ENCODE data around the gene CAMK1. TPM values are rescaled to one million over a fixed set of nuclear protein-coding genes. Genes with fewer than 3 reads are reported as not detected.

Gene CAMK1
- total and polyA plus RNA-seq, 2 donors (not counting 3 experiments of a cell fraction or from before 2014, with no cell fraction given): 23.5 to 28.4 TPM

GRCh38 chr3:9787714-9788113 is 18.0 kb upstream of the CAMK1 start:
- H4K20me1 ChIP-seq (replicated peaks; ENCODE audit: control insufficient read depth, extremely low read depth, insufficient read depth, low read length): no peaks in the 10 kb centered on the region
- TF ChIP-seq GATA2 (IDR thresholded peaks at IDR 0.05; ENCODE audit: insufficient read depth, insufficient read length, low read depth, low read length): no peak
- TF ChIP-seq POLR2A (IDR thresholded peaks at IDR 0.05; ENCODE audit: low read depth, low read length): no peak
- no peak for TF ChIP-seq JUN (IDR thresholded peaks at IDR 0.05; ENCODE audit: borderline replicate concordance, insufficient read depth, insufficient read length, low read depth)
- TF ChIP-seq EZH2 (IDR thresholded peaks at IDR 0.05; ENCODE audit: borderline replicate concordance, low read depth, low read length, severe bottlenecking): no peak
- TF ChIP-seq FOS (IDR thresholded peaks at IDR 0.05; ENCODE audit: borderline replicate concordance, insufficient read depth, low read length): no peak
- TF ChIP-seq CTCF (IDR thresholded peaks at IDR 0.05; ENCODE audit: extremely low read depth in 1 of 2, insufficient read depth in 1 of 2, low read depth in 1 of 2, low read length in 2 of 2): no peak
- TF ChIP-seq MYC (IDR thresholded peaks at IDR 0.05; ENCODE audit: low read depth, low read length): no peak
- no peak for TF ChIP-seq POLR2AphosphoS5 (IDR thresholded peaks at IDR 0.05; ENCODE audit: insufficient read depth, low read depth, low read length)
- TF ChIP-seq, protein P1, sequence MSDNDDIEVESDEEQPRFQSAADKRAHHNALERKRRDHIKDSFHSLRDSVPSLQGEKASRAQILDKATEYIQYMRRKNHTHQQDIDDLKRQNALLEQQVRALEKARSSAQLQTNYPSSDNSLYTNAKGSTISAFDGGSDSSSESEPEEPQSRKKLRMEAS (IDR thresholded peaks at IDR 0.05; ENCODE audit: insufficient read depth, insufficient read length): no peak
- CTCF ChIA-PET: no interaction called here
- H3K4me2 ChIP-seq (ENCODE audit: insufficient read depth, low read length): no peak overlapping the region
- no peaks in the 10 kb centered on the region for H3K27me3 ChIP-seq (ENCODE audit: control insufficient read depth in 2 of 2, insufficient read depth in 2 of 2, low read length in 2 of 2)
- H3K9ac ChIP-seq (replicated peaks; ENCODE audit: extremely low read depth, insufficient read depth, low read length): no peak overlapping the region
- H3K27ac ChIP-seq (ENCODE audit: insufficient read depth, low read depth, low read length): no peak overlapping the region
- intact Hi-C loops (cut with micrococcal nuclease) (no loop called here), dilution Hi-C loops (cut with MboI; ENCODE audit: extremely low pct_ligation_motif_present, low sequenced_read_pairs) (no loop called here)
- BruUV-seq (replicated peaks): no TSS peak
- peaks cover 0 to 5% of the 10 kb centered on the region in 2 experiments for H3K36me3 ChIP-seq (ENCODE audit: control insufficient read depth in 2 of 2, extremely low read depth in 1 of 2, insufficient read depth in 2 of 2, low read length in 2 of 2)
- H3K4me3 ChIP-seq (replicated peaks in 1 of 3; ENCODE audit: insufficient read depth in 1 of 3, low read depth in 1 of 3, low read length in 3 of 3): no peak overlapping the region
- H3K79me2 ChIP-seq (ENCODE audit: control insufficient read depth, insufficient read depth, low read length): no peaks in the 10 kb centered on the region
- no peak for FAIRE-seq
- no peaks in the 10 kb centered on the region for H3K9me1 ChIP-seq (replicated peaks; ENCODE audit: control insufficient read depth, extremely low read depth, insufficient read depth, low read length)
- peaks cover 7% of the 10 kb centered on the region for H3K4me1 ChIP-seq (ENCODE audit: control insufficient read depth, extremely low read depth, insufficient read depth, low read length)
- DNase-seq (ENCODE audit: low read depth, low spot score): no peak
- POLR2A ChIA-PET: no interaction called here
- H2AFZ ChIP-seq (ENCODE audit: low read depth, low read length): no peak overlapping the region
- no peaks in the 10 kb centered on the region for H3K9me3 ChIP-seq (replicated peaks; ENCODE audit: control insufficient read depth, insufficient read depth, low read length)
